Colon (tissue), 2 donors: Measurements from ENCODE around the gene WDR45B.
"Not testable (repeated sequence)": the region's sequence is repeated elsewhere in the genome, so short reads cannot be mapped to it uniquely, and the experiment has no call there.

Experiments used
- FAIRE-seq: peaks from 2 replicates; lab custom pipeline; 2012; peaks lifted over from hg19 to GRCh38; lab: Jason Lieb, UNC
- donor health status: control.
- donor health status: control.

Gene WDR45B

DNA sequence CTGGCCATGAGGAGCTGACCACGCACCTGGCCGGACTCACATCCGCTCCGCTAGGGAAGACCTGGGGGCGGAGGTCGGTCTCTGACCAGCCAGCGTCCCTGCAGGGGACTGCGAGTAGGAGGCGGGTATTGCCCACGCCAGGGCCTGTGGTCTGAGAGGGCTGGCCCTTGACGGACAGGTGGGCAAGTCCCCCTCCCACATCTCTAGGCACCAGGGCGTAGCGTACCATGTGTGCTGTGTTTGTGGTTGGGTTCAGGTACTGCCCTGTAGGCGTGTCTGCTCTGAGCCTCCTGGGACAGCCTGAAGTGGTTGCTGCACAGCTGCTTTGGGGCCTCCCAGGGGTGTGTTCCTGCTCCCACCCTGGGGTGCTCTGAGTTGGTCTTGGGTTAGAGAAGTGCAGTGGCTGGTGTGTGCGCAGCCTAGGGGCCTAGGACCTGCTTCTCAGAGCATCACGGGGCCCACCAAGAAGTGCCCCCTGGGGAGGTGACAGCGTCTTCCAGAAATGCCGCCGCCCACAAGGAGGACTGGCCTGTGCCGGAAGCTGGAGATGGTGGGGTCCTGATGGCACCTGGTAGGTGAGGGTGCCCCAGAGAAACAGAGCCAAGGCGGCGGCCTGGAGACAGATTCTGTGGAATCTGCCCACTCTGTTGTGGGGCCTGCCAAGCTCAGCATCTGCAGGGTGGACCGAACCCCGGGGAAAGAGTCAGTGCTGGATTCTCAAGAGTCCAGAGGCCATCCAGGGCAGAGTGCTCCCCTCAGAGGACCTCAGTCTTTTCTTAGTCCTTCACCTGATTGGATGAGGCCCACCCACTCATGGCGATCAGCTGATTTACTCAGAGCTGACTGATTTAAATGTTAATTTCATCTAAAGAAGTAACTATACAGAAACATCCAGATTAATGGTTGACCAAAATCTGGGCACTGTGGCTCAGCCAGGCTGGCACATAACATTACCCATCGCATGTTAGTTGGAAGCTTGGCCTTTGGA lies 48.3 kb downstream of the WDR45B start:
- FAIRE-seq: no peak

DNA sequence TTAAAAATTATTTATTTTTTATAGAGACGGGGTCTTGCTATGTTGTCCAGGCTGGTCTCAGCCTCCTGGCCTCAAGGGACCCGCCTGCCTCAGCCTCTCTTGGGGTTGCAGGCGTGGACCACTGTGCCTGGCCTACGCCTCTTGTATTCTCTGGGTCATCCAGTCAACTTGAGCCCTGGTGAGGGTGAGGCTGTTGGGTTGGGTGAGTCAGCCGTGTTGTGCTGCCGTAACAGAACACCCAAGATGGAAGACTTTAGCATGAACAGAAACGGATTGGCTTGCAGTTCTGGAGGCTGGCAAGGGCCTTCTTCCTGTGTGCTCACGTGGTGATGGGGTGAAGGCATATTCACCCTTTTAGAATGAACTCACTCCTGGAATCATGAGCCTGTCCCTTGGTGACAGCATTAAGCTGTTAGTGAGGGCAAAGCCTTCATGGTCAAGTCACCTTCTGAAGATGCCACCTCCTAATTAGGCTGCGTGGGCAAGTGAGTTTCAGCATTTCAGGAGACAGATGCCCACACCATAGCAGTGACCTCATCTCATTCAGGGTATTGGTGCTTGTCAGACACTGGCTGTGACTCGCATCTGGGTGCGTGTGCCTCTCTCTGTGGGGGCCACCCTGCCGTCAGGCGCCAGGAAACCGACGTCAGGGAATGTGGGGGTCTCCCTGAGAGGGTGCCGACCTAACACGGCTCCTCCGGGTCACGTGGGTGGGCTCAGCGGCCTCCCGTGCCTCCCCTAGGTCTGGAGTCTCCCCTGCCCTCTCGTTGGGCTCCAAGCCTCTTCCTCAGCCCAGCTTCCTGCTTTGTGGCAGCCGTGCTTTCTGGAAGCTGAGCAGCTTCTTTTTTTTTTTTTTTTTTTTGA lies 49.8 kb downstream of the WDR45B start:
- no peak for FAIRE-seq

- FAIRE-seq: no peak
Measured at GRCh38 chr17:82596837-82597672, 51.2 kb downstream of the WDR45B start.

GRCh38 chr17:82596296-82596695 lies 51.9 kb downstream of the WDR45B start:
- FAIRE-seq: no peak

DNA sequence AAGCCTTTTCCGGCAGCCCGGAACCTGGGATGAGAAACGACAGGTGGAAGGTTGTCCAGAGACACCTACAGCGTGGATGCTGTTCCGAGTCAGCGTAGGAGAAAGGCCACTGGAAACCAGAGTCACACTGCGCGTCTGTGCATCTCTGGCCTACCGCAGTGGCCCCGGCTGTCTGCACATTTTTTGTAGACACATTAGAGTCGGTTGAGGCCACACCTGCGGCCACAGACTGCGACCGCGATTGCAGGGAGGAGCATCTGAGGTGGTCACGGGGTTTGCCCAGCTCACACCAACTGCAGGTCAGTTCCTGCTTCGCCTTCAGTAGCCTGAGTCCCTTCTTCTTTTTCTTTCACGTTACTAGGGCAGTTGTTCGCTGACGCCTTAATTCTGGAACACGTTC lies 52.4 kb downstream of the WDR45B start:
- FAIRE-seq: no peak

- FAIRE-seq: no peak
Measured at GRCh38 chr17:82594571-82594970, 53.7 kb downstream of the WDR45B start.

GRCh38 chr17:82593590-82594087 lies 54.6 kb downstream of the WDR45B start:
- no peak for FAIRE-seq

GRCh38 chr17:82592767-82593589 lies 55.3 kb downstream of the WDR45B start:
- no peak for FAIRE-seq

- no peak for FAIRE-seq
Measured at GRCh38 chr17:82592289-82592766, 55.9 kb downstream of the WDR45B start.

- no peak for FAIRE-seq
Measured at GRCh38 chr17:82590881-82591539, 57.2 kb downstream of the WDR45B start.

DNA sequence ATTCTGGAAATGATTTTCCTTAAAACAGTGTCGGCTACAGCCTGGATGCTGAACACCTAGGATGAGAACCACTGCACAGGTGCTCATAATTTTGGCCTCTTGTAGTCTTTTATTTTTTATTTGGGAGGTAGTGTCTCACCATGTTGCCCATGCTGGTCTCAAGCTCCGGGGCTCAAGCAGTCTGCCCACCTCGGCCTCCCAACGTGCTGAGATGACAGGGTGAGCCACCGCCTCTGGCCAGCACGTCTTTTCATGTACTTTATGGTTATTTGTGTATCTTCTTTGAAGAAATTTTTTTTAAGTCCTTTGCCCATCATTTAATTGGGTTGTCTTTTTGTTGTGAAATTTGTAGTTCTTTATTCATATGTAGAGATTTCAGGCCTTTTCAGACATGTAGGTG lies 58.0 kb downstream of the WDR45B start:
- no peak for FAIRE-seq

- FAIRE-seq: no peak
Measured at GRCh38 chr17:82589851-82590180, 58.4 kb downstream of the WDR45B start.

DNA sequence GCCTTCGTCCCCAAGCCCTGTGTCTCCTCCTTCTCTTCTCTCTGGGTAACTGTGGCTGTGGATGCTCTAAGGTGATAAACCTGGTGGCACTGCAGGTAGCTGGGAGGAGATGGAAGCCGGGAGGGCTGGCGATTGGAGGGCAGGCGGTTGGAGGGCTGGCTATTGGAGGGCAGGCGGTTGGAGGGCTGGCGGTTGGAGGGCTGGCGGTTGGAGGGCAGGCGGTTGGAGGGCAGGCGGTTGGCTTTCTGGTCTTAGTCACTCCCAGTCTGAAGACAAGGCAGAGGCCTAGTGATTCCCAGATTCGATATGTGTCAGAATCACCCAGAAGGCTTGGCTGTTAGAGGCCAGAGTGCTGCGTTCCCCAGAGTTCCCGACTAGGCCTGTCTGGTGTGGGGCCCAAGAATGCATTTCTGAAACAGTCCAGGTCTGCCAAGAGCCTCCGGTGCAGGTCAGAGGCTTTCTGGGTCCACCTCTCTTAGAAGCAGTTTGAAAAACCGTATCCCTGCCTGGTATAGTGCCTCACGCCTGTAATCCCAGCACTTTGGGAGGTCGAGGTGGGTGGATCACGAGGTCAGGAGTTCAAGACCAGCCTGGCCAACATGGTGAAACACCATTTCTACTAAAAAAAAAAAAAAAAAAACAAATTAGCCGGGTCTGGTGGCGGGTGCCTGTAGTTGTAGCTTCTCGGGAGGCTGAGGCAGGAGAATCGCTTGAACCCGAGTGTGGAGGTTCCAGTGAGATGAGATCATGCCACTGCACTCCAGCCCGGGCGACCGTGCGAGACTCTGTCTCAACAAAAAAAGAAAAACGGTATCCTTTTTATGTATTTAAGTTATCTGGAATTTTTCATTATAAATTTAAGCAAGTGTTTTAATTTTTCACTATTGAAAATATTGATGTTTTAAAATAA lies 59.7 kb downstream of the WDR45B start:
- no peak for FAIRE-seq

GRCh38 chr17:82587234-82588086 lies 60.8 kb downstream of the WDR45B start:
- FAIRE-seq: no peak

GRCh38 chr17:82586576-82587233 lies 61.5 kb downstream of the WDR45B start:
- FAIRE-seq: no peak

DNA sequence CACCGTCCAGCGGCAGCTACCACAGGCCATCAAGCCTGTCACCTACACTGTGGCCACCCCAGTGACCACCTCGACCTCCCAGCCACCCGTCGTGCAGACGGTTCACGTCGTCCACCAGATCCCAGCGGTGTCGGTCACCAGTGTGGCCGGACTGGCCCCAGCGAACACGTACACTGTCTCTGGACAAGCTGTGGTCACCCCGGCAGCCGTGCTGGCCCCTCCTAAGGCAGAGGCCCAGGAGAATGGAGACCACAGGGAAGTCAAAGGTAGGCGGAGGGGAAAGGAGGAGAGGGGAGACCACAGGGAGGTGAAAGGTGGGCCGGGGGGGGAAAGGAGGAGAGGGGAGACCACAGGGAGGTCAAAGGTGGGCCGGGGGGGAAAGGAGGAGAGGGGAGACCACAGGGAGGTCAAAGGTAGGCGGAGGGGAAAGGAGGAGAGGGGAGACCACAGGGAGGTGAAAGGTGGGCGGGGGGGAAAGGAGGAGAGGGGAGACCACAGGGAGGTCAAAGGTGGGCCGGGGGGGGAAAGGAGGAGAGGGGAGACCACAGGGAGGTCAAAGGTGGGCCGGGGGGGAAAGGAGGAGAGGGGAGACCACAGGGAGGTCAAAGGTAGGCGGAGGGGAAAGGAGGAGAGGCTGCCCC lies 62.2 kb downstream of the WDR45B start:
- FAIRE-seq: not testable (repeated sequence)

- no peak for FAIRE-seq
Measured at GRCh38 chr17:82583720-82584234, 64.5 kb downstream of the WDR45B start.
